Stimulated activated CD4-positive, alpha-beta T cell treated with anti-CD3 and anti-CD28 coated beads, Interleukin-1b, Interleukin-23, amount 100 ng/mL, for 48 hours (primary cell): Measurements from ENCODE around the gene RC3H2.
A peak's percentile ranks its signal among the peaks of the same experiment; 100 is the strongest.
"Not testable (repeated sequence)": the region's sequence is repeated elsewhere in the genome, so short reads cannot be mapped to it uniquely, and the experiment has no call there.

Source experiments
- DNase-seq: peaks from one replicate; pipeline ENCODE4 v3.0.0-alpha.2; 2020

RC3H2 gene

GRCh38 chr9:122837266-122837850 is 67.8 kb downstream of the RC3H2 start:
- no peak for DNase-seq

- peak; percentile 15 for DNase-seq
Measured at GRCh38 chr9:122835313-122835731, 69.8 kb downstream of the RC3H2 start.

GRCh38 chr9:122832194-122832593 is 73.0 kb downstream of the RC3H2 start:
- no peak for DNase-seq

- not testable (repeated sequence) for DNase-seq
Measured at GRCh38 chr9:122828965-122829284, 76.2 kb downstream of the RC3H2 start.

- DNase-seq = no peak
Measured at GRCh38 chr9:122827761-122828093, 77.4 kb downstream of the RC3H2 start.

GRCh38 chr9:122822938-122823337 is 82.2 kb downstream of the RC3H2 start:
- no peak for DNase-seq

- DNase-seq = no peak
Measured at GRCh38 chr9:122822056-122822455, 83.1 kb downstream of the RC3H2 start.

- no peak for DNase-seq
Measured at GRCh38 chr9:122821278-122821943, 83.7 kb downstream of the RC3H2 start.

- no peak for DNase-seq
Measured at GRCh38 chr9:122820490-122820845, 84.7 kb downstream of the RC3H2 start.

GRCh38 chr9:122819791-122820489 is 85.2 kb downstream of the RC3H2 start:
- no peak for DNase-seq

- no peak for DNase-seq
Measured at GRCh38 chr9:122819326-122819725, 85.8 kb downstream of the RC3H2 start.

GRCh38 chr9:122816163-122816867 is 88.8 kb downstream of the RC3H2 start:
- peak; percentile 27 for DNase-seq

GRCh38 chr9:122815544-122815943 is 89.6 kb downstream of the RC3H2 start:
- DNase-seq = no peak

GRCh38 chr9:122814545-122814944 is 90.6 kb downstream of the RC3H2 start:
- no peak for DNase-seq

GRCh38 chr9:122812736-122813135 is 92.4 kb downstream of the RC3H2 start:
- no peak for DNase-seq

GRCh38 chr9:122810306-122810946 is 94.7 kb downstream of the RC3H2 start:
- peak; percentile 70 for DNase-seq

- not testable (repeated sequence) for DNase-seq
Measured at GRCh38 chr9:122809261-122809660, 95.9 kb downstream of the RC3H2 start.

- no peak for DNase-seq
Measured at GRCh38 chr9:122808141-122808540, 97.0 kb downstream of the RC3H2 start.

GRCh38 chr9:122807271-122807900 is 97.8 kb downstream of the RC3H2 start:
- peak; percentile 81 for DNase-seq

GRCh38 chr9:122806661-122807060 is 98.5 kb downstream of the RC3H2 start:
- peak; percentile 28 for DNase-seq

GRCh38 chr9:122800066-122801060 is 104.8 kb downstream of the RC3H2 start, which contains the start of gene OR1K1:
TSS of gene OR1K1 (plus strand) at chr9:122800123. CDS start at chr9:122800123, 0 bp downstream.
- DNase-seq = no peak
